HepG2 (cell line): ENCODE results near the gene SEMG1. TPM values are rescaled to one million over a fixed set of nuclear protein-coding genes. Genes with fewer than 3 reads are reported as not detected.

ENCODE experiments used
- ATAC-seq: fragments of 200-7000 bp; cut with Tn5 transposase; 3 replicates; pipeline ENCODE4 v1.9.1; 2020; ENCODE audit warnings: mild to moderate bottlenecking, moderate library complexity
- BruUV-seq: library from RNA; stranded (reverse); fragments of 400-500 nt; replicated peaks from 2 replicates; lab custom pipeline; 2021; lab: Mats Ljungman, UMichigan
- CTCF ChIA-PET: fragments of 300-600 bp; formaldehyde crosslinking; extraction: SDS; loops from one replicate; lab custom pipeline; 2021; ENCODE audit warnings: low total read pairs, inconsistent platforms, low intra/inter-chr PET ratio; lab: Yijun Ruan, JAX
- POLR2A ChIA-PET: fragments of 350-600 bp; sonication (Branson Sonifier 250); formaldehyde crosslinking; loops from one replicate; lab custom pipeline; 2020; ENCODE audit warnings: antibody characterized with exemption, inconsistent platforms; lab: Yijun Ruan, JAX
- DNase-seq: peaks from one replicate; pipeline ENCODE4 v3.0.0-alpha.2; 2015; ENCODE audit warnings: low spot score
- FAIRE-seq: peaks from 3 replicates; lab custom pipeline; 2011; peaks lifted over from hg19 to GRCh38; lab: Jason Lieb, UNC
- H2AFZ ChIP-seq: one replicate; pipeline ENCODE4 v1.6.1; 2011; ENCODE audit warnings: low read length, inconsistent platforms
- H3K27ac ChIP-seq: fragments of 300-600 bp; 3 replicates; pipeline ENCODE4 v1.8.0; 2011; ENCODE audit warnings: mixed run types, mild to moderate bottlenecking, mixed read lengths, low read length, inconsistent platforms; ENCODE audit not compliant: insufficient read depth; ENCODE audit errors: extremely low read length
- H3K27me3 ChIP-seq, 2 experiments: fragments of 200-600 bp in 1 of 2; 2 replicates in 1 of 2; 3 replicates in 1 of 2; pipeline versions ENCODE4 v1.6.0 to v1.8.0; 2011; ENCODE audit warnings: low read length in 2 of 2, mild to moderate bottlenecking in 2 of 2, moderate library complexity in 2 of 2, inconsistent platforms in 1 of 2; ENCODE audit not compliant: insufficient read depth in 2 of 2, control insufficient read depth in 1 of 2
- H3K36me3 ChIP-seq, 2 experiments: fragments of 200-600 bp in 1 of 2; replicated peaks in 1 of 2; 2 replicates in 1 of 2; 3 replicates in 1 of 2; pipeline versions ENCODE4 v1.5.1 to v1.8.0; 2011; ENCODE audit warnings: low read length in 2 of 2, inconsistent platforms in 1 of 2; ENCODE audit not compliant: insufficient read depth in 2 of 2, control insufficient read depth in 1 of 2
- H3K4me1 ChIP-seq: 2 replicates; pipeline ENCODE4 v1.5.1; 2012; ENCODE audit warnings: low read length, inconsistent platforms; ENCODE audit not compliant: insufficient read depth
- H3K4me2 ChIP-seq: 2 replicates; pipeline ENCODE4 v1.6.0; 2011; ENCODE audit warnings: low read depth, low read length, inconsistent platforms
- H3K4me3 ChIP-seq, 3 experiments: fragments of 200-600 bp in 1 of 3; sonication (generic), shearing (Covaris generic) in 1 of 3; replicated peaks in 1 of 3; 2 replicates each; pipeline ENCODE4 v1.5.1; 2011 to 2016; ENCODE audit warnings: low read length in 3 of 3, inconsistent platforms in 2 of 3, low read depth in 2 of 3, mild to moderate bottlenecking in 2 of 3, control low read depth in 1 of 3, mixed read lengths in 1 of 3; ENCODE audit not compliant: insufficient read depth in 1 of 3
- H3K79me2 ChIP-seq: one replicate; pipeline ENCODE4 v1.6.1; 2011; ENCODE audit warnings: low read length, inconsistent platforms; ENCODE audit not compliant: insufficient read depth
- H3K9ac ChIP-seq: 2 replicates; pipeline ENCODE4 v1.6.0; 2011; ENCODE audit warnings: mild to moderate bottlenecking, low read depth, low read length, inconsistent platforms; ENCODE audit not compliant: insufficient read depth
- H3K9me3 ChIP-seq: 2 replicates; pipeline ENCODE4 v1.5.1; 2012; ENCODE audit warnings: mild to moderate bottlenecking, low read length
- H4K20me1 ChIP-seq: 2 replicates; pipeline ENCODE4 v1.6.0; 2011; ENCODE audit warnings: inconsistent platforms, mild to moderate bottlenecking, low read length, moderate library complexity; ENCODE audit not compliant: insufficient read depth
- BORCS8-MEF2B ChIP-seq: sonication (generic); formaldehyde crosslinking; IDR thresholded peaks from 2 replicates; pipeline ENCODE4 v1.8.0; 2022; ENCODE audit warnings: mild to moderate bottlenecking, missing genetic modification reagents
- GABPA ChIP-seq, 2 experiments: IDR thresholded peaks; 2 replicates each; pipeline ENCODE4 v1.6.1; 2011 to 2016; ENCODE audit warnings: low read depth in 2 of 2, low read length in 1 of 2, missing biosample characterization in 1 of 2, missing genetic modification characterization in 1 of 2
- JUNB ChIP-seq: sonication (generic); formaldehyde crosslinking; IDR thresholded peaks from 2 replicates; pipeline ENCODE4 v1.8.0; 2022; ENCODE audit warnings: missing genetic modification reagents, mild to moderate bottlenecking, borderline replicate concordance
- MTF1 ChIP-seq: sonication (generic); formaldehyde crosslinking; IDR thresholded peaks from 2 replicates; pipeline ENCODE4 v1.5.0; 2020; ENCODE audit warnings: missing genetic modification reagents
- NFKB2 ChIP-seq: sonication (generic); formaldehyde crosslinking; IDR thresholded peaks from 2 replicates; pipeline ENCODE4 v1.4.0; 2020; ENCODE audit warnings: missing genetic modification reagents, borderline replicate concordance
- NR2C2 ChIP-seq: sonication (generic); formaldehyde crosslinking; IDR thresholded peaks from 2 replicates; pipeline ENCODE4 v1.4.0; 2020; ENCODE audit warnings: missing genetic modification reagents, mild to moderate bottlenecking, moderate library complexity, borderline replicate concordance
- SNAPC2 ChIP-seq: sonication (generic); formaldehyde crosslinking; IDR thresholded peaks from 2 replicates; pipeline ENCODE4 v1.8.1; 2022; ENCODE audit warnings: mild to moderate bottlenecking, missing genetic modification reagents
- STAG1 ChIP-seq: sonication (generic); formaldehyde crosslinking; IDR thresholded peaks from 2 replicates; pipeline ENCODE4 v1.4.0; 2020; ENCODE audit warnings: missing genetic modification reagents
- THAP11 ChIP-seq: IDR thresholded peaks from 2 replicates; pipeline ENCODE4 v1.6.1; 2016; ENCODE audit warnings: missing biosample characterization, missing genetic modification reagents
- ZBTB14 ChIP-seq: sonication (generic); formaldehyde crosslinking; IDR thresholded peaks from 2 replicates; pipeline ENCODE4 v1.4.0; 2020; ENCODE audit warnings: missing genetic modification reagents
- ZNF12 ChIP-seq: sonication (generic); formaldehyde crosslinking; IDR thresholded peaks from 2 replicates; pipeline ENCODE4 v1.5.0; 2020; ENCODE audit warnings: missing genetic modification reagents
- ZNF589 ChIP-seq: sonication (generic); formaldehyde crosslinking; conservative IDR thresholded peaks from 2 replicates; pipeline ENCODE4 v1.8.0; 2022; ENCODE audit warnings: mild to moderate bottlenecking, moderate library complexity, missing genetic modification reagents
- ZSCAN9 ChIP-seq: IDR thresholded peaks from 2 replicates; pipeline ENCODE4 v1.6.1; 2016; ENCODE audit warnings: borderline replicate concordance
- WGBS: methylation state at CpG from one replicate; pipeline ENCODE4 v1.1.6; 2017; ENCODE audit warnings: low lambda C conversion rate; 5-methylcytosine and 5-hydroxymethylcytosine counted together
- in situ Hi-C: cut with HindIII; loops from 2 replicates; pipeline ENCODE4 v1.10.0; 2017; ENCODE audit warnings: low pct_unique_long_range_greater_than_20kb; ENCODE audit not compliant: extremely low pct_ligation_motif_present
- intact Hi-C: fragments of 100-400 bp; cut with micrococcal nuclease; formaldehyde crosslinking; loops from one replicate; pipeline ENCODE4 v1.10.0; 2022; ENCODE audit not compliant: unreplicated experiment
- polyA plus RNA-seq, 8 experiments: library from polyadenylated mRNA; depleted of rRNA in 3 of 8; stranded (reverse) in 7 of 8; unstranded in 1 of 8; fragments of >200 nt; fragmentation: Illumina TruSeq in 4 of 8; extraction: Trizol in 4 of 8; gene quantifications; 2 replicates each; pipeline versions ENCODE4 v1.2.1 to v1.2.3, GENCODE V29; 2011 to 2016; ENCODE audit warnings: low read depth in 4 of 8, missing spikeins in 1 of 8, mixed read lengths in 1 of 8; ENCODE audit not compliant: insufficient read depth in 1 of 8
- total RNA-seq, 5 experiments: library from RNA; depleted of rRNA; stranded (reverse); fragments of >200 nt; fragmentation: Illumina TruSeq; extraction: Trizol; gene quantifications; 2 replicates each; pipeline ENCODE4 v1.2.3, GENCODE V29; 2016; ENCODE audit warnings: low read depth in 1 of 5
- TF ChIP-seq, protein P1 (sequence below): sonication (generic); formaldehyde crosslinking; IDR thresholded peaks from 2 replicates; pipeline ENCODE4 v1.4.0; 2020; ENCODE audit warnings: missing genetic modification reagents
- TF ChIP-seq, protein P2 (sequence below): sonication (generic); formaldehyde crosslinking; conservative IDR thresholded peaks from 2 replicates; pipeline ENCODE4 v1.4.0; 2020; ENCODE audit warnings: missing genetic modification reagents

The SEMG1 gene
- total and polyA plus RNA-seq, 2 of the 13 experiments (the other 11 are each of a cell fraction or from before 2014, with no cell fraction given), result not detected

DNA sequence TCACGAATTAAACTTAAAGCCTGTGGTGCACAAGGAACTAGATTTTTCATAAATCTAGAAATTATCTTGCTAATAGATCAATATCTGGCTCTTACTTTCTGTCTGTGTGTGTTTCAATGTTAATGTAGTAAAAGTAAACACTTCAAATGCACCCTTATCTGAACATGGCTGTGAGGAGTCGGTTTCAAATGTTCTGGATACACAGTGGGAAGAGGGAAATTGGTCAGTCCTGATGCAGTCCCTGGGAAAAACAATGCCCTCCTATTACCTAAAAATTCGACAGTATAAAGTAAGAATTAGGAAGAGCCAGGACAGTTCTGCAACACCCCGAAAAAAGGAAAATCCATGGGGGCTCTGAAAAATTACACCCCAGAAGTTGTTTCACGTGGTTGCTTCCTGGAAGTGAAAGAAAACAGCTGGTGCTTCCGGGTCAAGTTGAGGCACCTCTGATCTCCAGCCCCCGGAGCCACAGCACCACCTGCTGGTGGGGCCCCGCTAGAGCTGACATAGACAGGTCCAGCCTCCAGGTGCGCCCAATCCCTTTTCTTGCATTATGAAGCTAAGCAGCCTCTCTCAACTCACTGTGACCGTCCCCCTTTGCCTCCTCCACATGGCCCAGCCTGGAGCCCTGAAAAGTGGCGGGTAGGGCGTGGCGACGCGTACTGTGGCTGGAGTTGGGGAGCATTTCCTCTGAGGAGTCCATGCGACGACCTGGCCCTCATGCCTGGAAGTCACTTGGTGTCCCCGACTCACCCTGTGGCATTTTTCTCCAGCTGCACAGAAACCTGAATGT, 22.6 kb downstream of the SEMG1 start (continued):
- TF ChIP-seq, protein P1, sequence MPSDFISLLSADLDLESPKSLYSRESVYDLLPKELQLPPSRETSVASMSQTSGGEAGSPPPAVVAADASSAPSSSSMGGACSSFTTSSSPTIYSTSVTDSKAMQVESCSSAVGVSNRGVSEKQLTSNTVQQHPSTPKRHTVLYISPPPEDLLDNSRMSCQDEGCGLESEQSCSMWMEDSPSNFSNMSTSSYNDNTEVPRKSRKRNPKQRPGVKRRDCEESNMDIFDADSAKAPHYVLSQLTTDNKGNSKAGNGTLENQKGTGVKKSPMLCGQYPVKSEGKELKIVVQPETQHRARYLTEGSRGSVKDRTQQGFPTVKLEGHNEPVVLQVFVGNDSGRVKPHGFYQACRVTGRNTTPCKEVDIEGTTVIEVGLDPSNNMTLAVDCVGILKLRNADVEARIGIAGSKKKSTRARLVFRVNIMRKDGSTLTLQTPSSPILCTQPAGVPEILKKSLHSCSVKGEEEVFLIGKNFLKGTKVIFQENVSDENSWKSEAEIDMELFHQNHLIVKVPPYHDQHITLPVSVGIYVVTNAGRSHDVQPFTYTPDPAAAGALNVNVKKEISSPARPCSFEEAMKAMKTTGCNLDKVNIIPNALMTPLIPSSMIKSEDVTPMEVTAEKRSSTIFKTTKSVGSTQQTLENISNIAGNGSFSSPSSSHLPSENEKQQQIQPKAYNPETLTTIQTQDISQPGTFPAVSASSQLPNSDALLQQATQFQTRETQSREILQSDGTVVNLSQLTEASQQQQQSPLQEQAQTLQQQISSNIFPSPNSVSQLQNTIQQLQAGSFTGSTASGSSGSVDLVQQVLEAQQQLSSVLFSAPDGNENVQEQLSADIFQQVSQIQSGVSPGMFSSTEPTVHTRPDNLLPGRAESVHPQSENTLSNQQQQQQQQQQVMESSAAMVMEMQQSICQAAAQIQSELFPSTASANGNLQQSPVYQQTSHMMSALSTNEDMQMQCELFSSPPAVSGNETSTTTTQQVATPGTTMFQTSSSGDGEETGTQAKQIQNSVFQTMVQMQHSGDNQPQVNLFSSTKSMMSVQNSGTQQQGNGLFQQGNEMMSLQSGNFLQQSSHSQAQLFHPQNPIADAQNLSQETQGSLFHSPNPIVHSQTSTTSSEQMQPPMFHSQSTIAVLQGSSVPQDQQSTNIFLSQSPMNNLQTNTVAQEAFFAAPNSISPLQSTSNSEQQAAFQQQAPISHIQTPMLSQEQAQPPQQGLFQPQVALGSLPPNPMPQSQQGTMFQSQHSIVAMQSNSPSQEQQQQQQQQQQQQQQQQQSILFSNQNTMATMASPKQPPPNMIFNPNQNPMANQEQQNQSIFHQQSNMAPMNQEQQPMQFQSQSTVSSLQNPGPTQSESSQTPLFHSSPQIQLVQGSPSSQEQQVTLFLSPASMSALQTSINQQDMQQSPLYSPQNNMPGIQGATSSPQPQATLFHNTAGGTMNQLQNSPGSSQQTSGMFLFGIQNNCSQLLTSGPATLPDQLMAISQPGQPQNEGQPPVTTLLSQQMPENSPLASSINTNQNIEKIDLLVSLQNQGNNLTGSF, result 0 out of 2 replicates have a peak, but pooled peaks have one; percentile 27
- TF ChIP-seq STAG1 (CRISPR knock-in tag), result peak; percentile 55

DNA sequence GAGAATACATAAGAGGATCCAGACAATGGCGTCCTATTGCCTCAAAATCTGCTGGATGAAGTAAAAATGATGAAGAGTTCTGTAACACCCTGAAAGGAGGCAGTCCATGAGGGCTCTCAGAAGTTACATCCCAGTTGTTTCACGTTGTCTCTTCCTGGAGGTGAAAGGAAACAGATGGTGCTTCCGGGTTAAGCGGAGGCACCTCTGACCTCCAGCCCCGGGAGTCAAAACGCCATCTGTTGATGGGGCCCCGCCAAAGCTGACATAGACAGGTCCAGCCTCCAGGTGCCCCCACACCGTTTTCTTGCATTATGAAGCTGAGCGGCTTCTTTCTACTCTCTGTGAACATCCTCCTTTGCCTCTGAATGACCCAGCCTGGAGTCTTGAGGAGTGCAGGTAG, 23.8 kb downstream of the SEMG1 start:
- POLR2A ChIA-PET, result no interaction called here
- TF ChIP-seq ZBTB14 (CRISPR knock-in tag) (no peak), NR2C2 (peak; percentile 91), NFKB2 (CRISPR knock-in tag) (no peak), ZNF12 (CRISPR knock-in tag) (no peak), MTF1 (CRISPR knock-in tag) (no peak), JUNB (no peak), BORCS8-MEF2B (CRISPR knock-in tag) (no peak), THAP11 (no peak), ZNF589 (CRISPR knock-in tag) (no peak), ZSCAN9 (CRISPR knock-in tag) (no peak), GABPA (IDR thresholded peaks at IDR 0.05; ENCODE audit: low read depth, low read length) (peak; percentile 35; the same call in 1 of the 2 replicates), GABPA (CRISPR knock-in tag; IDR thresholded peaks at IDR 0.05; ENCODE audit: low read depth) (peak; percentile 79), SNAPC2 (CRISPR knock-in tag) (no peak)
- TF ChIP-seq, protein P2, sequence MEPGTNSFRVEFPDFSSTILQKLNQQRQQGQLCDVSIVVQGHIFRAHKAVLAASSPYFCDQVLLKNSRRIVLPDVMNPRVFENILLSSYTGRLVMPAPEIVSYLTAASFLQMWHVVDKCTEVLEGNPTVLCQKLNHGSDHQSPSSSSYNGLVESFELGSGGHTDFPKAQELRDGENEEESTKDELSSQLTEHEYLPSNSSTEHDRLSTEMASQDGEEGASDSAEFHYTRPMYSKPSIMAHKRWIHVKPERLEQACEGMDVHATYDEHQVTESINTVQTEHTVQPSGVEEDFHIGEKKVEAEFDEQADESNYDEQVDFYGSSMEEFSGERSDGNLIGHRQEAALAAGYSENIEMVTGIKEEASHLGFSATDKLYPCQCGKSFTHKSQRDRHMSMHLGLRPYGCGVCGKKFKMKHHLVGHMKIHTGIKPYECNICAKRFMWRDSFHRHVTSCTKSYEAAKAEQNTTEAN (CRISPR knock-in tag), result no peak

More for the DNA sequence above, 23.8 kb downstream of the SEMG1 start:
- Histone ChIP-seq H3K4me3 (no peak overlapping the region), H3K36me3 (no peaks in the 10 kb centered on the region), H3K27ac (no peak overlapping the region), H2AFZ (no peak overlapping the region), H3K27me3 (peaks cover 2 to 12% of the 10 kb centered on the region in 2 experiments; a peak in 4 of 5 replicates), H3K4me2 (no peak overlapping the region), H3K9ac (no peak overlapping the region), H3K4me1 (no peaks in the 10 kb centered on the region), H4K20me1 (no peaks in the 10 kb centered on the region), H3K9me3 (no peaks in the 10 kb centered on the region), H3K79me2 (no peaks in the 10 kb centered on the region)
- BruUV-seq, result no TSS peak
- ATAC-seq, result no peak
- CTCF ChIA-PET, result interaction anchor here (1.1 kb wide), 1 partner anchor 59 kb away, joined by 3 read pairs; no protein-coding TSS in a partner anchor
- WGBS, result 38% methylated on average over 9 of the region's 9 CpGs
- no peak for DNase-seq
- intact Hi-C loops, result no loop called here
- in situ Hi-C loops, result no loop called here
- no peak for FAIRE-seq
